RPMI7951 (cell line): ENCODE measurements around the gene SHISAL1. TPM values are rescaled to one million over a fixed set of nuclear protein-coding genes. Genes with fewer than 3 reads are reported as not detected.

Experiments used
- DNase-seq: peaks from one replicate; pipeline ENCODE4 v3.0.0-alpha.2; 2012; ENCODE audit warnings: low read depth
- total RNA-seq: library from RNA; depleted of rRNA; stranded (reverse); fragments of >200 nt; shearing (Covaris generic); gene quantifications from 2 replicates; pipeline ENCODE4 v1.2.3, GENCODE V29; 2014; rRNA removed

The SHISAL1 gene
- total RNA-seq, result 1.6 and 2.1 TPM in 2 replicates

DNA sequence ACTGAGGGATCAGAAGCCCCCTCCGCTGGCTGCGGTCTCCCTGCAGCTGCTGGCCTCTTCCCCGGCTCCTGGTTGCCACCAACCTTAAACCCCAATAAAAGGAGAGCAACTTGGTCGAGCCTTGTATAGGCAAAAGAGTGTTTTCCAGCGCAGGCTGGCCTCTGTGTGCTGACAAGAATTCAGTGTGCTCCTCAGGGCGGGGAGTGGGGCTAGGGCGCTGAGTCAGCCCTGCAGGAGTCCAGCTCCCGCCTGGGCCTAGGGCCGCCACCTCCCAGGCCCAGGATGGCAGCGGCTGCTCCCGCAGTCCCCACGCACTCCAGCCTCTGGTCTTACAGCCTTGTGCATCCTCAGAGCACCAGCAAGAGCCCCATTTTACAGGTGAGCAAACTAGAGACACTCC is at the start of gene SHISAL1:
SHISAL1 (minus strand) TSS at position 186 of the 400 bp plus-strand sequence. CDS start 12,006 bp downstream, outside the sequence.
- peak; percentile 34 for DNase-seq

DNA sequence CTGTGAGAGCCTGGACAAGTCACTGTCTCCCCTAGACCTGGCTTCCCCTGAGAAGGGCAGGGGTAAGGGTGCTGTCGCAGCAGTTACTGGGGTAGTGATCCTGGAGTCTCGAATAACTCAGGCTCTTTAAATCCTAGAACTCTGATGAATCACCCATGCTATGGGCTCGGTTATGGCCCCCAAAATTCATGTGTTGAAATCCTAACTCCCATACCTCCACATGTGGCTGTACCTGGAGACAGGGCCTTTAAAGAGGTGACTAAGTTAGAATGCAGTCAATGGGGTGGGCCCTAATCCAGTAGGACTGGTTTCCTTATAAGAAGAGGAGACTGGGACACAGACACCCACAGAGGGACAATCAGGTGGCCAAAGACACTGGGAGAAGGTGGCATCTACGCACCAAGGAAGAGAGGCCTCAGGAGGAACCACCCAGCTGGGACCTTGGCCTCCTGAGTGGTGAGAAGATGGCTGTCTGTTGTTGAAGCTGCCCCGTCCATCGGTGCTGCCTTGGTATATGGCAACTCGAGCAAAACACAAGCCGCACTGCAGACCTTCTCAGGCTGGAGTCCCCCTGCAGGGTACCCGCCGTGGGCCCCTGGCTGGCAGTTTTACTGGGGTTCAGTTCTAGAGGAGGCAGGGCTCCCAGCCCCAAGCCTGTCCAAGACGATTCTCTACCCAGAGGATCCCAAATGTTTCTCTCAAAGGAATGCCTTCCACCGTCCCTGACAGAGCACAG is 48.8 kb upstream of the SHISAL1 start:
- DNase-seq, result no peak

DNA sequence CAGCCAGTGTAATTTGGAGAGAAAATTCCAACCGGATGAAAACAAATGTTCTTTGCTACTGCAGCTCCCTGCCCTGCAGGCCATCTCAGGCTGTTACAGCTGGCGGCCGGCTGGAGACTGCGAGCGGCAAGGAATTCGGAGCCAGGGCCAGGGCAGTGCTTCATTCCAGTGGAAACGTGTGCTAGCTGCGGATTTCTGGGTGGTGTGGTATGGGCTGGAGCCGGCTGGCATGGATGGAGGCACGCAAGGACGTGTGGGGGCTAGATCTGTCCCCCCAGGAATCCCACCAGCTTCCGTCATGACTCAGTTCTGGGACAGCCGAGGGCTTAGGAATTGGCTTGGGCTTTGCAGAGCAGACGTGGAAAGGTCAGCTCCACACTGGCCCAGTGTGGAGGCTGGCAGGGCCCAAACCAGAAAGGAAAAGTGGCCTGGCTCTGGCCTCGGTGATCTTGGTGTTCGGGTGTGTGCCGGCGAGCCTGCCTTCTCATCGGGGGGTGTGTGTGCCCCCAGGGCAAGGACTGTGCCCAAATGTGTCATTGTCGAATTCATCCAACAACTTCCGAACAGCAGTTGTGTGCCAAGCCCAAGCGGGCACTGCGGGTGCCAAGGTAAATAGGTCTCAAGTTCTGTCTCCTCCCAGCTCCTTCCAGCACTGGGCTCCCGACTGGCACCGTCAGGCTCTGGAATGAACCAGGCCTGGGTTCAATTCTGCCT is 48.1 kb upstream of the SHISAL1 start:
- DNase-seq, result peak; percentile 95

DNA sequence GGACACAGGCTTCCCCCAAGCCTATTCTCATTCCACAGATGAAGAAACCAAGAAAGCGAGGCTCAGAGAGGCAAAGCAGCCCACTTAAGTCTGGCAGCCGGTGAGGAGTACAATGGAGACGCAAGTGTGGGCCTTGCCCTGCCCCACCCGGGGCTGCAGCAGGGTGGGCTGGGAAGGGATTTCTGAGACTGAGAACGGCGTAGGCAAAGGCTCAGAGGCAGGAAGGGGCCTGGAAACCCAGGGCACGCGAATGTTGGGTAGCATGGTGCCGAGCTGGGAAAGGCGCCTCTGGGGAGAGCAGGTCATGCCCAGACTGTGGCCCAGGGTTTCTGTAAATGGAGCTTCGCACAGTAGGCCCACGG is 47.5 kb upstream of the SHISAL1 start:
- no peak for DNase-seq

DNA sequence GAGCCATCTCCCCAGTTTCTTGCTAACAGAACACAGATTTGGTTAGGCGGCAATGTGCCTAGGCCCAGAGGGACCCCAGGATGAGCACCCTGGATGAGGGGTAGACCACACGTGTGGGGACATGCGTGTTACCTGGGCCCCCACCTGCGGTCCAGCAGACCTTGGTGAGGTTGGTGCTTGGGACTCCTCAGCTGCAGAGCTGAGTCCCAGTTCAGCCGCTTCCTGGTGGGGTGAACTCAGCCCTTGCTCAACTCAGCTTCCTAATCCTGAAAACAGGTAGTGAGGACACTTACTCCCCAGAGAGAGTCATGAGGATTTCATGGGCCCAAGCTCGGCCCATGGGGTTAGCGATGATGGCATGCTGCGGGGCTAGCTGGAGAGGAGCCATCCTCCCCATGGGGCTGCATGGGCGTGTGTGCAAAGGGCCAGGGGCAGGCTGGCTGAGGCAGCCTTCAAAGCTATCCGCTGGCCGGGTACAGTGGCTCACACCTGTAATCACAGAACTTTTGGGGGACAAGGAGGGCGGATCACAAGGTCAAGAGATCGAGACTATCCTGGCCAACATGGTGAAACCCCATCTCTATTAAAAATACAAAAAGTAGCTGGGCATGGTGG is 46.9 kb upstream of the SHISAL1 start:
- DNase-seq, result no peak

DNA sequence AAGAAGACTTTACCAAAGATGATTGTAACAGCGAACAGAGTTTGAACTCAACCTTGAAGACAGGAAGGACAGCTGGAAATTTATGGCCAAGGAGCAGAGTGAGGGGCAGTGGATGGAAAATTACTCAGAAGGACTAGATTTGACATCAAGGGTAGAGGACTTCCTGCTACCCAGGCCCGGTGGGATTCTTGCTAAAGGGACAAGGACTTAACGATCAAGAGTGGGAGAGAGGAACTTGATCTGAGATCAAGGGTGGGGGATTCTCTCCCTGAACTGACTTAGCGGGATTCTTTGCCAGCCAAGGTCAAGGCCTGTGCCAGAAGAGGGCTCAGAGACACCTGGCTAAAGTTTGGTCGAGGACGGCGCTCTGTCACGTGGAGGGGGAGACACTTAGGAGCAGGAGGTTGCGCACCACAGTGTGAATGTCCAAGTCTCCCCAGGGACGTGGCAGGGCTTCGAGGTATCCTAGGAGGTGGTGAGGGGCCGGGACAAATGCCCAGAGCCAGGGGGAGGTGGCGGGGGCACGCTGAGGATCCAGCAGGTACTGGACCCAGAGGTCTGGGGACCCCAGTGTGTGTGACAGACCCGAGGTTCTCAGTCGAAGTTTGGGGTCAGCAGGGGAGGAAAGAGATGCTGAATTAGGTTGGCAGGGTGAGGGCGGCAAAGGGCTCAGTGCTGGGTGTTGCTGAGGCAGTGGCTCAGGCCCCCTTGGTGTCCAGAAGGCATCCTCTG is 46.1 kb upstream of the SHISAL1 start:
- DNase-seq, result no peak

DNA sequence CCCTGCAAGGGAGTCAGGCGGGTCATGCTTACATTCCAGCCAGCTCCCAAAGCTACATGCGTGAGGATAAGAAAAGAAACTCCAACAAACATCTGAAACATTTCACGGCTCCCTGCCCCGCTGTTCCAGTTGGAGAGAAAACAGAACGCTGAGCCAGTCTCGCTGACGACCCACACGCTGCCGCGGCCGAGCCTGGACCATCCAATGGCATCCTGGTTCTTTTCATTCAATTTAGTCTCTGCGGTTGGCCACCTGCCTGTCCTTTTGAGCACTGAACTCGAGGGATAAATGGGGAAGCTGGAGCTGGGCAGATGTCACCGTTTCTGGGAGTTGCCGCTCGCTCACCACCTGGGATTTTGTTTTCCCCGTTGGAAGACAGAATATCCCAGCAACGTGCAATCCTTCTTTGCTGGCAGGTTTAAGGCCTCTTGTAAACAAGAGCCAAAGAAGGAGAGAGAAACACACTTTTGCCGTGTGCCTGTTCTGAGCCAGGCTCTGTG is 45.3 kb upstream of the SHISAL1 start:
- DNase-seq, result no peak

DNA sequence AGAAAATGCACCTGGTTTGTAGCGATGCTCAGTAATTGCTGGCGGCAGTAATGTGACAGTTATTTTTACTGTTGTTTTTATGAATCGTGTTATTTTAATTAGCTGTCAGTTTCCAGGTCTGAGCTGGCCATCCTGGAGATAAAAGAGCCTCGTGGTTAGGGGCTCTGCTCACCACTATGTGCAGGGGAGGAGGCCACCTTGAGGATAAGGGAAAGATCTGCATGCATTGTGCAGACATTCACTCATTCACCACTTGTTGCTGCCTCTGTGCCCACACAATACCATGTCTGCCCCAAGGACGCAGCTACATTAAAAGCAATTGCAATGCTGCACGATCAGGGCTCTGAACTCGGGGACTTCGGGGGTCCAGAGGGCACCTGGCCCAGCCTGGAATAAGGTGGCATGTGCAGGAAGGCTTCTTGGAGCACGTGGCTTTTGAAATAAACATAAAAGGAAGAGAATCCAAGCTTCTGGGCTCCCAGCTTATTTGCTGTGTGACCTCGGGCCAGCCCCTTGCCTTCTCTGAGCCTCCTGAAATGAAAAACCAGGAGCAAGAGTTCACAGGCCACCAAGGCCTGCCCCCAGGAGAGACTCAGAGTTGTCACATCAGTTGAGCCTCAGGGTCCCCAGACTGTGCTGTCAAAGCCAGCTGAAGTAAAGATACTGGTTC is 44.7 kb upstream of the SHISAL1 start:
- no peak for DNase-seq

DNA sequence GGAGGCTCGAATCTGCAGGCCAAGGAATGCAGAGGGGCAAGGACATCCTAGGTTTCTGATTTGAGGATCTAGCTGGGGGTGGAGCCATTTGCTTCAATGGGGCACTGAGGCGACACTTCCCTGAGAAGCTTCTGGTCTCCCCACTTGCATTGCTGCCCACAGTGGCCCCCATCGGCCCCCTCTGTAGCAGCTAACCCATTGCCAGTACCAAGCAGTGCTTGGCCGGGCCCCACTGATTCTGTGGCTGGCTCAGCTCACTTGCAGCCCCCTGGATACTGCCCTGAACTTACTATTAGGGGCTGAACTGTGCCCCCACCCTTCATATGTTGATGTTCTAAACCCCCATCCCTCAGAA is 42.9 kb upstream of the SHISAL1 start:
- DNase-seq, result no peak

DNA sequence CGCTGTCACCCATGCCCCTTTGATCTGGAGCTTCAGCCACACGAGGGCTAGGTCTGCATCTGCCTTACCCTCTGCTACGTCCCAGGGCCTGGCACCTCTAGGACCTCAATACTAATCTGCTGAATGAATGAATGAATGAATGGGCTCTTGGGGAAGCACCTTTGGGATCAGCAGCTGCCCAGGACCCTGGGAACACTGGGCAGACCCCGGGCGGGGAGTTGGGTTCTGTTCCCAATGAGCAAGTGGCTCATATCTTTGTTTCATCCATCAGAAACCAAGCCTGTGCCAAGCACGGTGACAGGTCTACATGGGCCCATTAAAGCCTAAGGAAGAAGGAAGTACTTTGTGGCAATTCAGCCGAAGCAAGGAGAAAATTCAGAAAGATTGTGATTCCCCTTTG is 41.5 kb upstream of the SHISAL1 start:
- no peak for DNase-seq

DNA sequence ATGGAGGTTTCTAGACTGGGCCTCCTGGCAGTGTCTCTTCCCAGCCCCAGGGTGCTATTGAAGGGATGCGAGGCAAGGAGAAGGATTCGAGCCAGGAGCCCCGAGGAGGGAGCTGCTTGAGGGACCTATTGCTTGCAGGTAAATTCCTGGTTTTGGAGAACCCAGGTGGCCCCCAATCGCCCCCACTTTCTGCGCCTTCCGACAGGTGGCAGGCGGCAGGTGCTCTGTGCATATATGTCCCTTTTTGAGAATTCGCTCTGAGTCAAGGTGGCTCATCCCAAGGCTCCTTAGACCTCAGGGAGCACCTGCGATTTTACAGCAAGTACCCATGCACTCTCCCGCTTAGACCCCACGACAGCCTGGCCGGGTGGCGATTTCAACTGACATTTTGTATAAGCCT is 40.3 kb upstream of the SHISAL1 start:
- no peak for DNase-seq

DNA sequence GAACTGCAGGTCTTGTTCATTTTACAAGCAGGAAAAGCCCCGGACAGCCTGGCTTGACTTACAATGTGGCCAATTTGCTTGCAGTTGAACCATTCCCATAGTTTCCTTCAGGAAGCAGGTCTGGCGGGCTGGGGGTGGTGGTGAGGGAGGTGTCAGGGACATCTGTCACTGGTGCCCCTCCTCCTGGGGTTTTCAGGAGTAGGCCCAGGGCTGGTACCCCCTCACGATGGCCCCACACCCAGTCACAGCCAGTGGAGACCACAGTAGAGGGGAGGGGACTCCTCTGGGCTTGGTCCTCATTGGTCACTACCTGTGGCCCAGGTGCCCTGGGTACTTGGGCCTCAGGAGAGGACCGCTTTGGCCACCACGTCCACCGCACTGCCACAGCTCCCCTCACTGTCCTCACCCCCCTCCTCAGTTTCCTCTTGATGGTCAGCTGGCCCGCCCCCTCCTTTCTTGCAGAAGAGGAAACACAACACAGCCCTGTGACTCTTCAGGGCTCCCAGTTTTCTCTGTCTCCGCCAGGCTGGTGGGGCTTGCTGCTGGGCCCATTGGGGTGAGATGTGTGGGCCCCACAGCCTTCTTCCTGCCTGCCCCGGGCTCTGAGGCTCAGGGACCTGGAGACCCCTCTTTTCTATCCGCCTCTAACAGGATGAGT is 39.8 kb upstream of the SHISAL1 start:
- DNase-seq, result no peak

DNA sequence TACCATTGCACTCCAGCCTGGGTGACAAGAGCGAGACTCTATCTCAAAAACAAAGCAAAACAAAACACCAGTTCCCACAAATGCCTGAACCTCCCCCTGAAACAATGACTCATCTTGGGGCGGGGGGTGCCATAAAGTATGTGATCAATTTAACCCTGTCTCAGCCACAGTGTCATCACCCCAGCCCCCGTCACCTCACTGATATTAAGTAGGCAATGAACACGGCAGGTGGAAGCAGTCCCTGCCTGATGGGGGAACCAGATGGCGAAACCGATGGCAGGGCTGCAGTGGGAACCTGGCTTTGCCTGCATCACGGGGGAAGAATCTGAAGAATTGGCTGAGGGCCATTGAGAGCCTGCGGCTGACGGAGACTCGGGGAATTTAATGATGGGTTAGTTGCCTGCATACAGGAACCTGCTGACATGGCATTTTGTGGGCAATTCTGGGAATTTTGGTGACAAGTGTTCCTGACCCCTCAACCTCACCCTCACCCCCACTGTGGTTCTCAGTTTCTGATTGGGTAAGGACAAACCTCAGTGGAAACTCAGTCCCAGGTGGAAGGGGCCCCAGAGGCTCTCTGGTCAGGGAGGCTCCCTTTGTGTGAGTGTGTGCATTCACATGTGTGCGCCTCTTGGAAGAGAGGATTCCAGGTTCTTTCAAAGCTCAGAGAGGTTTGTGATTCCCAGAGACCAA is 39.1 kb upstream of the SHISAL1 start:
- DNase-seq, result peak; percentile 85

DNA sequence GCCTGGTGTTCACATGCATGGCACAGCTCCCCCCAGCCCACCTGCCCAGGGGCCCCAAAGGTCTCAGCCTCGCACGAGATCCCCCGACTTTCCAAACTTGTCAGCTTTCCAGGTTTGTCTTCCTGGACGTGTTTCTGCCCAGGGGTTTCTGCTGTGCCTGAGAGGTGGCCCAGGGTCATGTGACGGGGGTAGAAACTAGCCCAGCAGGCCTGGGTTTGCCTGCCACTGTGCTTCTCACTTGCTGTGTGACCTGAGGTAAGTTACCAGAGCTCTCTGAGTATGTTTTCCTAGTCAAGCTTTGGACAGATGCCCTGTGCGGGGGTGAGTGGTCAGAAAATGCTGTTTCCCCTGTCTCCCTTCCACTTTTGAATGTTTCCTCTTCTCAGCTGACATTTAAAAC is 38.3 kb upstream of the SHISAL1 start:
- DNase-seq, result no peak

DNA sequence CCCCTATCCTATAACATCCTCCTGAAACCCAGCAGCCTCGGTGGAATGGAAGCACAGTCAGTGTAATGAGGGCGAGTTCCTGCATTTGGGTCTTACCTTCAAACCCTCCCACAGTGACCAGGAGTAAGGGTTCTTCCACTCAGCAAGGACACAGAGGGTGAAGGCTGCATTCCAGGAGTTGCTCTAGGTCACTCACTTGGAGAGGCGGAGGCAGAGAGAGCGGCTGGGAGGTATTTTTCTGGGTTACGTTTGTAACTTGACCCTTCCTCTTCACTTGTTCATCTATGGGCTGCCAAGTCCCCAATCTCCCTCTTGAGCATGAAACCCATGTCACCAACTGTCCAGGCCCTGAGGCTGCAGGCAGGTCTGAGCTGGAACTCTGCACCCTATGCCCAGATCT is 36.8 kb upstream of the SHISAL1 start:
- no peak for DNase-seq

DNA sequence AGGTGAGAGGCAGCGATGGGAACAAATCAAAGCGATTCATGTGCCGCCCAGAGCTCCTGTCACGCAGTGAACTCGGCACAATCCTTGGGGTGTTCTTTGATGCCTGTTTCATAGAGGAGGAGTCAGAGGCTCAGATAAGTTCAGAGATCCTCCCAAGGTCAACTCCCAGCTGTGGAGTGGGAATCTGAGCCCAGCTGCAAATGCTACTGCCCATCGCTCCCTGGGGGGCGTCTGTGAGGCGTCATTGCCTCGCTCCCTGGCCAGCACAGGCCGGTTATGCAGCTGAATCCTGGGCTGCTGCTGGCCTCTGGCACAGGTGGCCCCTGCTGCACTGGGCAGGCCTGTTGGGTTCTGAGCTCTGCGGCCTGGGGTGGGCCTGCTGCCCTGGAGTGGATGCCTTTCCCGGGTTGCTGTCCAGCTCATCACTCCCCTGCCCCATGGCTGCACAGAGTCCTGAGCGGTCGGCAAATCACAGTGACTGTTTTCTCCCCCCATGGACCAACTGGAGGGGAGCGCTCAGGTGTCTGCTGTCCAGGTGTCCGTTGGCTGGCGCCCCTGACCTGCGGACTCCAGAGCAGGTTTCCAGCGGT is 36.3 kb upstream of the SHISAL1 start:
- DNase-seq, result no peak

DNA sequence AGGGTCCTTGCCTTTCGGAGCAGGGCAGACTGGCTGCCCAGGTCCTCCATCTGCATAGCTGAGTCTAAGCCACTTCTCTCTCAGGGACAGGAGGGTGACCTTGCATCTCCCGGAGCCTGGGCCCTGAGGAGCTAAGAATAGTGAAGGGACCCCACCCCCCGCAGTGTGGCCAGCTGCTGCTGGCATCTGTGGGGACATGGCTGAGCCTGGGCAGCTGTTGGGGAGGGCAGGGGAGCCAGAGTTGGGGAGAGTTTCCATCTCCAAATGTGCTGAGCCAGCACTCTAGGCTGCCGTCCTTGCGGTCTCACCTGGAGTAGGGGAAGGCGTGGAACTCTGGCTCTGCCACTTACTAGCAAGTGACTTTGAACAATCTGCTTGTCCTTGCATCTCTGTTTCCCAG is 34.8 kb upstream of the SHISAL1 start:
- DNase-seq, result no peak

DNA sequence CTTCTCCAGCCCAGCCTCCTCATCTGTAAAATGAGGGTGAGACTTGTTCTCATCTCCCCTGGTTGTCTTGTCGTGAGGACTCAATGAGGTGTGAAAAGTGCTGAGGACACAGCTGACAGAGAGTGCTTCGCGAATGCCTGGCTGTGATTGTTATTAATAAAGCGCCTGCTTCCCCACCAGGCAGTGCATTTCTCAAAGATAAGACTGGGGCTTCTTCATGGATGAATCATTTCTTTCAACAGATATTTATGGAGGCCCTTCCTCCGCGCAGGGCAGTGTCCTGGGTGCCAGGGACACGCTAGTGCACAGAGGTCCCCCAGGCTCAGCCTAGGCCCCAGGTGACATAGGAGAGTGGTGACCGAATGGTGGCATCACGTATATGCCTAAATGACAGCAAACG is 34.3 kb upstream of the SHISAL1 start:
- no peak for DNase-seq

DNA sequence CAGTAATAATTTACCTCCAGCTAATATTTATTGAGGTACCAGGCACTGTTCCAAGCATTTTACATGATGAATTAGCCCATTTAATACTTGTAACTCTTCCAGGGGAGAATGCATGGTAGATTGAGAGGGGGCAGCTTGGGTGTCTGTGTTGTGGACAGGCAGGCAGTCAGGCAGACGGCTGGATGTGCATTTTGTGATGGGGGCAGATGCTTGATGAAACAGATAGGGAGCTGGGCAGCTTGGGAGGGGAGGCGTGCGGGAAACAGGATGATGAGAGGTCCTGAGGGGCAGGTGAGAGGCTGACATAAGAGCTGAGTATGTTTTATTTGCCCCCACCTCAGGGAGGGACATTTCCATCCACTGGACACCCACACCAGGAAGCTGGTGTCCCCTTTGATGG is 33.1 kb upstream of the SHISAL1 start:
- no peak for DNase-seq

DNA sequence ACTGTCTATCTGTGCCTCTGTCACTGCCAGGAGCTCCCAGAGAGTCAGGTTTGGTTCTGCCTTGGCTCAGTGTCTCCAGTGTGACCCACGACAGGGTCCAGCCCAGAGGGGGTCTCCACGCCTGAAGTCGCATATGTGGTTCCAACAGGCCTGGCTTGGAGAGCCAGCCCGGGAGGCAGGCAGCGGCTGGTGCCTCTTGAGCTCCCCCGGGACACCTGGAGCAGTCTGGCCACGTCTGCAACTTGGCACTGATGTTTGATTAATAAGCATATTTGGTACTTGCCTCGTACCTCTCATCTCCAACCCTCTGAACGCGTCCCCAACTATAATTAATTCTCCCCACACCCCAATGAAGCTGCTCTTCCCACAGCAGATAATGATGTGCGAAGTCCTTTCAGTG is 31.7 kb upstream of the SHISAL1 start:
- no peak for DNase-seq
